CD14-positive monocyte (primary cell): ENCODE results near the gene ERFL. TPM values are rescaled to one million over a fixed set of nuclear protein-coding genes. Genes with fewer than 3 reads are reported as not detected.

ENCODE experiments used
- DNase-seq, 3 donors: peaks; one replicate each; pipeline ENCODE4 v3.0.0-alpha.2; 2011 to 2022
- H2AFZ ChIP-seq: 2 replicates; pipeline ENCODE4 v1.6.0; 2012; ENCODE audit warnings: mild to moderate bottlenecking, low read depth, low read length, inconsistent platforms; ENCODE audit not compliant: insufficient read depth, poor library complexity, severe bottlenecking
- H3K27ac ChIP-seq, 2 donors: 1 replicate in 1 of 2; 2 replicates in 1 of 2; pipeline ENCODE4 v1.5.1; 2012 to 2013; ENCODE audit warnings: low read length in 2 of 2, control low read depth in 1 of 2, inconsistent platforms in 1 of 2, low read depth in 1 of 2, mild to moderate bottlenecking in 1 of 2
- H3K27me3 ChIP-seq, 2 donors: one replicate each; pipeline versions ENCODE4 v1.6.0 to v1.6.1; 2011 to 2013; ENCODE audit warnings: low read length in 2 of 2; ENCODE audit not compliant: control insufficient read depth in 2 of 2, insufficient read depth in 2 of 2
- H3K36me3 ChIP-seq, 2 donors: replicated peaks in 1 of 2; 1 replicate in 1 of 2; 2 replicates in 1 of 2; pipeline versions ENCODE4 v1.5.1 to v1.6.1; 2012 to 2013; ENCODE audit warnings: low read length in 2 of 2, control low read depth in 1 of 2, inconsistent platforms in 1 of 2, mild to moderate bottlenecking in 1 of 2; ENCODE audit not compliant: insufficient read depth in 2 of 2, control insufficient read depth in 1 of 2
- H3K4me1 ChIP-seq, 2 donors: 1 replicate in 1 of 2; 2 replicates in 1 of 2; pipeline versions ENCODE4 v1.5.1 to v1.6.1; 2012 to 2013; ENCODE audit warnings: low read length in 2 of 2, control low read depth in 1 of 2, inconsistent platforms in 1 of 2, mild to moderate bottlenecking in 1 of 2, moderate library complexity in 1 of 2; ENCODE audit not compliant: insufficient read depth in 2 of 2, control insufficient read depth in 1 of 2
- H3K4me2 ChIP-seq: replicated peaks from 2 replicates; pipeline ENCODE3; 2012; ENCODE audit warnings: low read length, moderate library complexity, mild to moderate bottlenecking; ENCODE audit not compliant: poor library complexity, severe bottlenecking; ENCODE audit errors: extremely low read depth
- H3K4me3 ChIP-seq, 3 experiments: fragments of 200-600 bp in 1 of 3; sonication (generic) in 1 of 3; replicated peaks in 1 of 3; 1 replicate in 2 of 3; 2 replicates in 1 of 3; pipeline ENCODE4 v1.5.1; 2011 to 2013; ENCODE audit warnings: low read length in 3 of 3, mild to moderate bottlenecking in 3 of 3, control low read depth in 2 of 3, low read depth in 2 of 3, inconsistent platforms in 1 of 3, moderate library complexity in 1 of 3
- H3K79me2 ChIP-seq: 2 replicates; pipeline ENCODE4 v1.6.0; 2012; ENCODE audit warnings: mild to moderate bottlenecking, control low read depth, inconsistent platforms, low read length, moderate library complexity; ENCODE audit not compliant: insufficient read depth
- H3K9ac ChIP-seq: 2 replicates; pipeline ENCODE4 v1.6.0; 2017; ENCODE audit warnings: low read length, mild to moderate bottlenecking; ENCODE audit not compliant: insufficient read depth, poor library complexity, severe bottlenecking
- H3K9me3 ChIP-seq, 2 donors: replicated peaks in 1 of 2; 1 replicate in 1 of 2; 2 replicates in 1 of 2; pipeline versions ENCODE4 v1.5.1 to v1.6.1; 2012 to 2013; ENCODE audit warnings: low read length in 2 of 2, control low read depth in 1 of 2; ENCODE audit not compliant: control insufficient read depth in 1 of 2, insufficient read depth in 1 of 2
- H4K20me1 ChIP-seq: 2 replicates; pipeline ENCODE4 v1.6.0; 2012; ENCODE audit warnings: mild to moderate bottlenecking, low read length, control low read depth, moderate library complexity; ENCODE audit not compliant: insufficient read depth
- H3K27ac Mint-ChIP-seq, 7 donors: one replicate each; pipeline ENCODE4 v1.8.0; 2020; ENCODE audit warnings: mild to moderate bottlenecking in 7 of 7, mixed read lengths in 7 of 7, moderate library complexity in 6 of 7, inconsistent platforms in 2 of 7
- H3K27me3 Mint-ChIP-seq, 3 donors: one replicate each; pipeline ENCODE4 v1.8.0; 2021 to 2022; ENCODE audit warnings: low read depth in 3 of 3, mild to moderate bottlenecking in 3 of 3, mixed read lengths in 3 of 3, moderate library complexity in 3 of 3, inconsistent platforms in 1 of 3
- H3K36me3 Mint-ChIP-seq, 2 donors: one replicate each; pipeline ENCODE4 v1.8.0; 2020; ENCODE audit warnings: mixed read lengths in 2 of 2, inconsistent platforms in 1 of 2, mild to moderate bottlenecking in 1 of 2
- H3K4me1 Mint-ChIP-seq: one replicate; pipeline ENCODE4 v1.8.0; 2020; ENCODE audit warnings: mild to moderate bottlenecking, mixed read lengths
- H3K4me3 Mint-ChIP-seq, 2 donors: one replicate each; pipeline ENCODE4 v1.8.0; 2020; ENCODE audit warnings: mild to moderate bottlenecking in 2 of 2, mixed read lengths in 2 of 2, moderate library complexity in 1 of 2
- H3K9me3 Mint-ChIP-seq, 7 donors: one replicate each; pipeline ENCODE4 v1.8.0; 2020 to 2022; ENCODE audit warnings: mixed read lengths in 7 of 7, mild to moderate bottlenecking in 6 of 7, moderate library complexity in 6 of 7, inconsistent platforms in 2 of 7
- CTCF ChIP-seq: fragments of 200-600 bp; IDR thresholded peaks from one replicate; pipeline ENCODE4 v1.8.0; 2022; ENCODE audit warnings: antibody characterized with exemption, mild to moderate bottlenecking
- WGBS: methylation state at CpG from one replicate; pipeline ENCODE4 v1.1.5; 2013; ENCODE audit warnings: missing lambda C conversion rate; ENCODE audit not compliant: insufficient coverage; 5-methylcytosine and 5-hydroxymethylcytosine counted together
- intact Hi-C, 2 donors: fragments of 100-400 bp; cut with micrococcal nuclease; formaldehyde crosslinking; loops; one replicate each; pipeline versions ENCODE4 v1.15.0 to v1.15.1; 2023
- polyA plus RNA-seq, 3 donors: library from polyadenylated mRNA; depleted of rRNA in 1 of 3; unstranded in 2 of 3; stranded (reverse) in 1 of 3; fragments of 300-500 nt in 2 of 3; fragments of >200 nt in 1 of 3; fragmentation: Illumina TruSeq in 2 of 3; gene quantifications; 1 replicate in 2 of 3; 2 replicates in 1 of 3; pipeline ENCODE4 v1.2.3, GENCODE V29; 2012 to 2021

The ERFL gene
- polyA plus RNA-seq, 3 donors, result not detected

GRCh38 chr19:41920882-41921576 is 7.2 kb downstream of the ERFL start:
- no peak overlapping the region for H3K27ac ChIP-seq
- no peak overlapping the region for H3K4me3 ChIP-seq
- H3K4me1 ChIP-seq, result no peaks in the 10 kb centered on the region
- 3% methylated on average over 9 of the region's 26 CpGs for WGBS
- H3K36me3 ChIP-seq, result no peaks in the 10 kb centered on the region
- peaks cover 6% of the 10 kb centered on the region for H3K4me1 Mint-ChIP-seq
- peaks cover 0 to 28% (median 18%) of the 10 kb centered on the region in 3 donors for H3K27me3 Mint-ChIP-seq
- DNase-seq, result peak in 1 of 3 donors; percentile 54
- peaks cover 25 to 75% of the 10 kb centered on the region in 2 donors for H3K27me3 ChIP-seq
- no peak overlapping the region for H3K4me2 ChIP-seq
- no peak for TF ChIP-seq CTCF
- peaks cover 0 to 9% (median 3%) of the 10 kb centered on the region in 7 donors for H3K9me3 Mint-ChIP-seq
- no peak overlapping the region for H2AFZ ChIP-seq
- H4K20me1 ChIP-seq, result no peaks in the 10 kb centered on the region
- peaks cover 0 to 11% of the 10 kb centered on the region in 2 donors for H3K36me3 Mint-ChIP-seq
- H3K79me2 ChIP-seq, result no peaks in the 10 kb centered on the region
- intact Hi-C loops, result no loop called here
- peaks cover 0 to 8% of the 10 kb centered on the region in 2 donors for H3K9me3 ChIP-seq
- H3K27ac Mint-ChIP-seq, result no peak overlapping the region
- no peak overlapping the region for H3K9ac ChIP-seq
- H3K4me3 Mint-ChIP-seq, result peak overlapping the region in 1 of 2 donors; percentile 82

- no peak overlapping the region for H3K9ac ChIP-seq
- H3K4me2 ChIP-seq, result no peak overlapping the region
- TF ChIP-seq CTCF, result no peak
- peaks cover 32 to 75% of the 10 kb centered on the region in 2 donors for H3K27me3 ChIP-seq
- H3K27ac ChIP-seq, result no peak overlapping the region
- H3K36me3 Mint-ChIP-seq, result peaks cover 0 to 11% of the 10 kb centered on the region in 2 donors
- no peaks in the 10 kb centered on the region for H3K4me1 ChIP-seq
- intact Hi-C loops, result no loop called here
- H3K27me3 Mint-ChIP-seq, result peaks cover 0 to 28% (median 18%) of the 10 kb centered on the region in 3 donors
- H3K27ac Mint-ChIP-seq, result no peak overlapping the region
- no peaks in the 10 kb centered on the region for H4K20me1 ChIP-seq
- H3K9me3 Mint-ChIP-seq, result peaks cover 0 to 9% (median 3%) of the 10 kb centered on the region in 7 donors
- no peaks in the 10 kb centered on the region for H3K79me2 ChIP-seq
- no peak overlapping the region for H3K4me3 ChIP-seq
- 98% methylated on average over 33 of the region's 33 CpGs for WGBS
- H3K4me1 Mint-ChIP-seq, result peaks cover 6% of the 10 kb centered on the region
- no peak overlapping the region for H2AFZ ChIP-seq
- no peaks in the 10 kb centered on the region for H3K36me3 ChIP-seq
- peaks cover 0 to 11% of the 10 kb centered on the region in 2 donors for H3K9me3 ChIP-seq
- no peak for DNase-seq
- H3K4me3 Mint-ChIP-seq, result no peak overlapping the region
Observed at GRCh38 chr19:41919948-41920712, 8.1 kb downstream of the ERFL start.
